Hematopoietic multipotent progenitor cell treated with erythropoietin and hydrocortisone succinate and interleukin-3 and kit ligand, for 15 days (in vitro differentiated cells): ENCODE data around the gene PCNX3.

Experiments
- DNase-seq: peaks from one replicate; pipeline ENCODE4 v3.0.0-alpha.2; 2015; ENCODE audit warnings: low spot score

The PCNX3 gene

GRCh38 chr11:65615229-65615949, at the start of gene PCNX3:
PCNX3 (plus strand) TSS chr11:65615776; CDS start chr11:65616312, 536 bp downstream.
- DNase-seq, result peak; percentile 100

DNA sequence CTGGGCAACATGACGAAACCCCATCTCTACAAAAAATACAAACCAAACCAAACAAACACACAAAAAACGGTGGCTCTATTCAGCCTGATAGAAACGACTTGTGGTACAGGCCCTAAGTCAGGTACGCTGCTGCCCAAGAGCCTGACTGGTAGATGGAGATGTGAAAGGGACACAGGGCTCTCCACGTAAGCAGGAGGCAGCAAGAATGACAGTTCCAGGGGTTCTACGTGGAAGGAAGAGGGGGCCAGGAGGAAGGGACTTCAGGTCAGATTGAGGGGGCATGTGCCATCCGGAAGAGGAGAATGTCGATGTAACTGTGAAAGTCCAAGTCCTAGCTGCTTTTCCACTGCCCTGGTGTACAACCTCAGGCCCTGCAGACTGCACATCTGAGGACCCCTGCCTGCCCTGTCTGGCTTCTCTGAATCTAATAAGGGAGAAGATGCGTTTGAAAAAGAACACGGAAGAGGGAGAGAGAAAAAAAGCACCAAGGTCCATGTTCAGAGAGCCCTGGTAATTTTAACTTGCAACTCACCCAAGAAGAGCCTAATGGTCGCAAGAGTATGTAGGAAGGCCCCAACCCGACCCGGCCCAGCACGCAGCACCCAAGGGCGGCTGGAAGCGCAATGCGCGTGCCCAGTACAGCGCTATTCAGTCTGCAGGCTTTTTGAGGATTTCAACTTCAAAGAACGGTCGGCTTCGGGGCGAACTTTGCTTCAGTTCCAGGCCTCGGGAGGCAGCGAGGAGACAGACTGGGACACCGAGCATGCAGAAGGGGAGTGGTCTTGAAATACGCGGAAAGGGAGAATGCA, 46.2 kb upstream of the PCNX3 start:
- DNase-seq, result no peak

GRCh38 chr11:65569973-65570918, 45.3 kb upstream of the PCNX3 start, which contains the start of gene ZNRD2:
ZNRD2 (plus strand) TSS chr11:65570477; CDS start chr11:65570492, 15 bp downstream.
- peak; percentile 97 for DNase-seq

DNA sequence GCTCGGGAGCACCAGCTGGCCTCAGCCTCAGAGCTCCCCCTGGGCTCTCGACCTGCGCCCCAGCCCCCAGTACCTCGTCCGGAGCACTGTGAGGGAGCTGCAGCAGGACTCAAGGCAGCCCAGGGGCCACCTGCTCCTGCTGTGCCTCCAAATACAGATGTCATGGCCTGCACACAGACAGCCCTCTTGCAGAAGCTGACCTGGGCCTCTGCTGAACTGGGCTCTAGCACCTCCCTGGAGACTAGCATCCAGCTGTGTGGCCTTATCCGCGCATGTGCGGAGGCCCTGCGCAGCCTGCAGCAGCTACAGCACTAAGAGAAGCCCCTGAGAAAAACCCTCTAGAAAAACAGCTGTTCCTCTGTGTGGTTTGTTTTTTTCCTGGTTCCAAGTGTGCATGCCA, 44.2 kb upstream of the PCNX3 start:
- no peak for DNase-seq

- DNase-seq, result peak; percentile 58
Measured at GRCh38 chr11:65571940-65572339, 43.6 kb upstream of the PCNX3 start.

DNA sequence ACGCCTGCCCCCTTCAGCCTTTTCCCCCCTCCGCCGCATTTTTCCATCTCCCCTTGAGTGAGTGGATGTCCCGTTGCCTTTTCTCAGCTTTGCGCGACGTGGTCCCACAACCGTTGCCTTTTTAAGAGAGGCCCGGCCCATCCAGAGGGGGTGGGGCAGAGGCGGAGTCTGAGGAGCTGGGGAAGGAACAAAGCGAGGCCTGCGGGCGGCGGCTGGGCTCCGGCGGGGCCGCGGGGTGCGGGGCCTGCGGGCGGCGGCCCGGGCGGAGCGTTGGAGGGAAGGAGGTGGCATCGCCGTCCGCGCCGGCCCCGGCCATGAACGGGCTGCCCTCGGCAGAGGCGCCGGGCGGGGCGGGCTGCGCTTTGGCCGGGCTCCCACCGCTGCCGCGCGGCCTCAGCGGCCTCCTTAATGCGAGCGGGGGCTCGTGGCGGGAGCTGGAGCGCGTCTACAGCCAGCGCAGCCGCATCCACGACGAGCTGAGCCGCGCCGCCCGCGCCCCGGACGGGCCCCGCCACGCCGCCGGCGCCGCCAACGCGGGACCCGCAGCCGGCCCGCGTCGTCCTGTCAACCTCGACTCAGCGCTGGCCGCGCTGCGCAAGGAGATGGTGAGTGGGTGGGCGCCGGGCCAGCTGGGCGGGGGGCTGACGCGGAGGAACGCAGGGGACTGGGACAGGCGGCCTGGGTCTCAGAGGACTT, 43.1 kb upstream of the PCNX3 start, which contains the start of gene FAM89B:
Gene FAM89B (plus strand): TSS at position 183 of the 696 bp plus-strand sequence. CDS start 132 bp downstream, at position 315.
- peak; percentile 90 for DNase-seq

DNA sequence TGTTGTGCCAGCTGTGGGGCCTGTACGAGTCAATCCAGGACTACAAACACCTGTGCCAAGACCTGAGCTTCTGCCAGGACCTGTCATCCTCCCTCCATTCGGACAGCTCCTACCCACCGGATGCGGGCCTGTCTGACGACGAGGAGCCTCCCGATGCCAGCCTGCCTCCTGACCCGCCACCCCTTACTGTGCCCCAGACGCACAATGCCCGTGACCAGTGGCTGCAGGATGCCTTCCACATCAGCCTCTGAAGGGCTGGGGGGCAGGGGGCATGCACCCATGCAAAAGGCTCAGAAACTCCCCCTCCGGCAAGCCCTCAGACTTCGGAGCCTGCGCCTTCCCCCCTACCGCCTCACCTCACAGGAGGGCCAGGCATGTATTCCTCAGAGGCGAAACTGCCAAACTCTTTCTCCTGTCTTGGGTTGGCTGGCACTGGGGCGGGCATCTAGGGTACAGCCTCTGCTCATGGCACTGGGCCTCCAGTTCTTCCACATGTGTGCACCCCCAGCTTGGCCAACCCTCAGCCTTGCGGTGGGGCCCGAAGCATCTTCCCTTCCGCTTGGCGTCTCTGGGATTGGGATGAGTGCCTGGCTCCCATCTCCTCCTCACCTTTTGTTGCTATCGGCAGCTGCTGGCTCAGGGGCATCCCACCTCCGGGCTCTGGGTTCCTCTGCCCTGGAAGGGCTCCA, 42.0 kb upstream of the PCNX3 start:
- DNase-seq, result no peak

DNA sequence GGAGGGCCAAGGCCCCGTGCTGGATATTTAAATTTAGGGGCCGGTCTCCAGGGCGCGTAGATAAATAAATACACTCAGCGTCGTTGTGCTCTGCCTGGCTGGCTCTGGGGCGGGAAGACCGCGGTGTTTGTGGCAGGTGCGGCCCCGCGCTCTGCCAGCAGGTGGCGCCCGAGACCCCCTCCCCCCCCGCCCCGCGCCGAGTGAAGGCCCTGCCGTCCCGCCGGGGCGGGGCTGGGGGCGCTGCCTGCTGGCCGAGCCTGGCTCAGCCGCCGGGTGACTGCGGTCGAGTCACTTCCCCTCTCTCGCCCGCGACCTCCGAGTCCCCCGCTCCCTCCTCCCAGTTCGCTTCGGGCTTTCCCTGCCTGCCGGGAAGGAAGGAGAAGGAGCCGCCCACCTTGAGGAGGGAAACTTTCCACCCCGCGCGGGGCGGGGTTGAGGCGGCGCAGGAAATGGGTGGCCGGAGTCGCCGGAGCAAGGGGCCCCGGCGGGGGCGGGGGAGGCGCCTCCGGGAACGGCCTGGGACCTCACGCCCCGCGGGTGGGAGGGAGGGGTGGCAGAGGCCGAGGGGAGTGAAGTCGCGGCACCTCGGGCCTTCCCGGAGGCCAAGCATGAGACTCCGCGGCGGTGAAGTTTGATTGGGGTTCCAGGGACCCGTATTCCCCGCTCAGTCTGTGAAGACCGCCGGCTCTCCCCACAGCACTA, 41.3 kb upstream of the PCNX3 start:
- DNase-seq, result peak; percentile 83

DNA sequence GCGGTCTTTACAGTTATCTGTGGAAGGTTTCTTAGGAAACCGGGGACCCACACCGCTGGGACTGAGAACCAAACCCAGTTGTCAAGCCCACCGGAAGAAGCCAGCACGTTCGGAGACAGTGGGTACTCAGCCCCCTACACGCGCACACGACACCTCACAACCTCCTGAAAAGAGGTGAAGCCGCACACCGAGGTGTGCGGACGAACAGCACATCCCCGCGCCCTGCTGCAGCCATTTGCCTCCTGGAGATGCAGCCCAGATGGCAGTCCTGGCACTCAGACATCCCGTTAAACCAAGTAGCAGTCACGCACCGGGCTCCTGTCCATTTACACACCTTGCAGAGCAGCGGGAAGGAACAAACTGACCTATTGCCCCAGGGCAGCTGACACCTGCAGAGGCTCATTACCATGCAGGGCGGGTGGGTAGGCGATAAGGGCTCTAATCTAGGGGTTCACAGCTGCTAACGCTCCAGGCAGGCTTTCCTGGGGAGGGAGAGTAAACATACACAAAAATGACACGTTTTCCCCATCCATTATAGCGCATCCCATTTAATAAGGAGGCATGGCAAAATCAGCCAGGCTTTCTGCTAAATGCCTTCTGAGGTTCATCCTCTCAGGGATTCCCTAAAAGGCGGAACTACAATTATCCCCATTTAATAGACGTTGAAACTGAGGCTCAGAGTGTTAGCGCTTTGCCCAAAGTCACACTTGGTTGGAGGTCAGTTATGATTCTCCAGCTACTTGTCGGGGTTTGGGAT, 40.6 kb upstream of the PCNX3 start:
- DNase-seq, result peak; percentile 88

DNA sequence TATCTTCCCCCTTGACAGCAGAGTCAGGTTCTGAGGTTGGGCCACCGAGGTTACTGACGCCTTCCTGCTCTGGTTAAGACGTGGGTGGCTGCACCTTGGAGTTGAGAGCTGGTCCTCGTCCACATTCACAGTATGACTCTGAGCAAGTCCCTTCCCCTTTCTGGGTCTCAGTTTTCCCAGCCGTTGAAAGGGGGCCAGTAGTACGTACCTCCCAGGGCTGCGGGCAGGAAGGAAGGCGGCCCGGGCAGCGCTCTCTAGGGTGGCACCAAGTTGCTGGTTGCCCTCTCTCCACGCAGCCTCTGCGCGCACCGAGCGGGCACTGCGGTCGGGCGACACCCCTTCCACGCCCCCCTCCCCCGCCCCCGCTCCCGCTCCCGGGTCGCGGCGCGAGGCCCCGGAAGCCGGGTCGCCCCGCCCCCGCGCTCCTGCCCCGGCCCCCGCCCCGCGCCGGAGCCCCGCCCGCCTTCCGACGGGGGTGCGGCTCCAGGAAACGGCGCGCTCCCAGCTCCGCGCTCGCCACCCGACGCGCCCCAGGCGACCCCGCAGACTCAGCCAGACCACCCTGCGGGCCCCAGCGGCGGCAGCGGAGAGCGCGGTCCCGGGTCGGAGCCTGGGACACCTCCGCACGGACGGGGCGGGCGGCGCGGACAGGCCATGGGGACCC, 39.9 kb upstream of the PCNX3 start, which contains the start of gene EHBP1L1:
Gene EHBP1L1 (plus strand): TSS at position 486 of the 664 bp plus-strand sequence. CDS start 250 bp downstream, outside the sequence.
- peak; percentile 86 for DNase-seq

DNA sequence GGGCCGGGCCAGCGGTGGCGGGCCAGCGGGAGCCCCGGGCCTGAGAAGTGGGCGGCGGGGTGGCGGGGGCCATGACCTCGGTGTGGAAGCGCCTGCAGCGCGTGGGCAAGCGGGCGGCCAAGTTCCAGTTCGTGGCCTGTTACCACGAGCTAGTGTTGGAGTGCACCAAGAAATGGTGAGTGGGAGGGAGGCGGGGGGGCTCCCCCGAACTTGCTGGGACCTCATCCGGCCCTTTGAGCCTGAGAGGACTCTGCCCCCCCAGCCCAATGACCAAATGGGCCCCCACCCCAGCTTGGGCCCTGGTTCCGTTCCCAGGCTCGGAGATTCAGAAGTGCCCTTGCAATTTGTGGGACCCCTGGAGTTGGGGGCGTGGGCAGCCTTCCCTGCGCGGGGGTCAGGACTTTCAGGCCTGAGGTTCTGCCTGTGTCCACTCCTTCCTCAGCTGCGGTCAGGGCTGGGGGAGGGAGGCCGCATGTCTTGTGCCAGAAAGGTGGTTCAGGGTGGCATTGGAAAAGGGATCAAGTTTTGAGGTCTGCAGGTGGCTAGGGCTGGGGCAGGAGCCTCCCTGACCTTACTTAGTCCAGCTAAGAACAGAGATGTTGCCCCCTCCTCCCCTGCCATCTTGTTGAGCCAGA, 39.2 kb upstream of the PCNX3 start:
- DNase-seq, result no peak

- peak; percentile 75 for DNase-seq
Measured at GRCh38 chr11:65576867-65577755, 38.5 kb upstream of the PCNX3 start.

DNA sequence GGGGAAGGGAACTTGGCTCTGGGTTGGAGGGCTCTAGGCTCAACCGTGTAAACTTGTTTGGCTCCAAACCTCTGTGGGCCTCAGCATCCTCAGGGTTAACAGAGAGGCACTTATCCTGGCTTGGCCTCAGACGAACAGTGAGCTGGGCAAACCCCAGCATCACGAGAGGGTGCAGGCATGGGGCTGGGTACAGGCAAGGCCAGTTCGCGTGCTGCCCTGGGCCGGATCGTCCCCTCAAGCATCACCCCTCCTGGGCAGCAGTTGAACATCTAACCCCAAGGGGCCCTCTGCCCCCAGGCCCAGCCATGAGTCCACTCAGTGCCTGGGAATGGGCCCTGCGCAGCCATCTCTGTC, 37.8 kb upstream of the PCNX3 start:
- no peak for DNase-seq

DNA sequence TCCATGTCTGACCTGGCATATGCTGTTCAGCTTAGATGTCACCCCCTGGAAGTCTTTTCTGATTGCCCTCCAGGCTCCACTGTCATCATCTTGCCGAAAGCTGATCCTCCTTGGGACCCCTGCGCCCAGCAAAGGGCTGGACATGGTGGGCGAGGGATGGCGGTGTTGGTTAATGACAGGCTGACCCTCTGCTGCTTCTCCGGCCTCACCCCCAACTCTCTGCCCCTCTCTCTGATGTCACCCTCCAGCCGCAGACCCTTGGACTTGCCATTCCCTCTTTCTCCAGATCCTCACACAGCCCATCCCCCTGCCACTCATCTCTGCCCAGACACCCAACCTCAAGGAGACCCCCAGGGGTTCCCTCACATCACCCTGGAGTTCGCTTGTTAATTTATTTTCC, 37.4 kb upstream of the PCNX3 start:
- DNase-seq, result no peak

DNA sequence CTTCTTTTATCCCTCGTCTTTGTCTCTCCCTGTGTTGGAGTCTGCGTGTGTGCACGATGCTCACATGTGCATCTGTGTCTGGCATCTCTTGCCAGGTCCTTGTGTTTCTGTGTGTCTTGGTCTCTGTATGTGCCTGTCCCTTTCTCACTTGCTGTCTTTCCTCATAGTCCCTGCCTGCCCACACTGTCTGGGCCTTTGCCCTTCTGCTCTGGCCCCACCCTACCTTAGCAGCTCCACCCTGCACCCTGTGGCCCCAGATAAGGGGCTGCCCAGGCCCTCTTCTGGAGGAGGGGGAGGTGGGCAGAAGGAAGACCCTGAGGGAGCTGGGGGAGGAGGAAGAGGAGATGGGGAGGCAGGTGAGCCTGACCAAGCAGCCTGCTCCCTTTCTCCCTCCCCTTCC, 36.9 kb upstream of the PCNX3 start:
- DNase-seq, result peak; percentile 84

GRCh38 chr11:65579291-65579690, 36.3 kb upstream of the PCNX3 start:
- no peak for DNase-seq

DNA sequence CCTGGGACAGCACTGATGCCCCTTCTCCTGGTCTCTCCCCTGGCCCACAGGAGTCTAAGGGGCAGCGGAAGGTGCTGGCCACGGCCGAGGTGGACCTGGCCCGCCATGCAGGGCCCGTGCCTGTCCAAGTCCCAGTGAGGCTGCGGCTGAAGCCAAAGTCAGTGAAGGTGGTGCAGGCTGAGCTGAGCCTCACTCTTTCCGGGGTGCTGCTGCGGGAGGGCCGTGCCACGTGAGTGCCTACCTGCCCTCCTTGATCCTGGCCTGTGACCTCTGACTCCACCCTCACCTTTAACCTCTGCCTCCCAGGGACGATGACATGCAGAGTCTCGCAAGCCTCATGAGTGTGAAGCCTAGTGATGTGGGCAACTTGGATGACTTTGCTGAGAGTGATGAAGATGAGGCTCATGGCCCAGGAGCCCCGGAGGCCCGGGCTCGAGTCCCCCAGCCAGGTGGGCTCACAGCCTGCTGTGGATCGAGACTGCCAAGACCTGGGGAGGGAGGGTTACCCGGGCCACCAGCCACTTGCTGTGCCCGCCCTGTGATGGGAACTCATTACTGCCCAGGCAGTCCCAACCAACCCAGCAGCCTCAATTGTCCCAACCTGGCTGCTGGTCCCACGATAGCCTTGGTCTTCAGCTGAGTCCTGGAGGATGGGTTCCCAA, 35.4 kb upstream of the PCNX3 start:
- DNase-seq, result no peak
